GM12864 (cell line): ENCODE data around the gene ASB9.
"Not testable (repeated sequence)": the region's sequence is repeated elsewhere in the genome, so short reads cannot be mapped to it uniquely, and the experiment has no call there.

Experiments
- DNase-seq: peaks from one replicate; pipeline ENCODE4 v3.0.0-alpha.2; 2011; ENCODE audit warnings: low read depth
- H3K4me3 ChIP-seq: 2 replicates; pipeline ENCODE4 v1.5.1; 2011; ENCODE audit warnings: mild to moderate bottlenecking, low read depth, low read length, control low read depth
- TF ChIP-seq, protein P1 (sequence below): IDR thresholded peaks from 2 replicates; pipeline ENCODE4 v1.5.1; 2011; ENCODE audit warnings: low read depth, mild to moderate bottlenecking, moderate library complexity, low read length, control low read depth, inconsistent platforms; ENCODE audit errors: missing control alignments

Gene ASB9

DNA sequence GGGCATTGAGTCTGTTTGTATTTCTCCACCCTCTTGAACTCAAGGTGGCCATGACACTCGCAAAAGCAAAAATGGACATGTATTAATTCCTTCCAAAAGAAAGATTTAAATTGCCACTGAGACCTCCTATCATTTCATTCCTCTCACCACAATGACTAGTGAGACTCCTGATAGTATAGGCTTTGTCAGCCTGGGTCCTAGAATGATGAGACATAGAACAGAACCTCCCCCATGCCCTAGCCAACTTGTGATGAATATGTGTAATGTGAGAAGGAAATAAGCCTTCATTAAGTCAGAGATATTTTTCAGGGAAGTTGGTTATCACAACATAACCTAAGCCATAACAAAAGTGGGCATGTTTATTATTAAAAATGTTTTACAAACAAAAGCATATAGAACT is 62.5 kb downstream of the ASB9 start:
- TF ChIP-seq, protein P1, sequence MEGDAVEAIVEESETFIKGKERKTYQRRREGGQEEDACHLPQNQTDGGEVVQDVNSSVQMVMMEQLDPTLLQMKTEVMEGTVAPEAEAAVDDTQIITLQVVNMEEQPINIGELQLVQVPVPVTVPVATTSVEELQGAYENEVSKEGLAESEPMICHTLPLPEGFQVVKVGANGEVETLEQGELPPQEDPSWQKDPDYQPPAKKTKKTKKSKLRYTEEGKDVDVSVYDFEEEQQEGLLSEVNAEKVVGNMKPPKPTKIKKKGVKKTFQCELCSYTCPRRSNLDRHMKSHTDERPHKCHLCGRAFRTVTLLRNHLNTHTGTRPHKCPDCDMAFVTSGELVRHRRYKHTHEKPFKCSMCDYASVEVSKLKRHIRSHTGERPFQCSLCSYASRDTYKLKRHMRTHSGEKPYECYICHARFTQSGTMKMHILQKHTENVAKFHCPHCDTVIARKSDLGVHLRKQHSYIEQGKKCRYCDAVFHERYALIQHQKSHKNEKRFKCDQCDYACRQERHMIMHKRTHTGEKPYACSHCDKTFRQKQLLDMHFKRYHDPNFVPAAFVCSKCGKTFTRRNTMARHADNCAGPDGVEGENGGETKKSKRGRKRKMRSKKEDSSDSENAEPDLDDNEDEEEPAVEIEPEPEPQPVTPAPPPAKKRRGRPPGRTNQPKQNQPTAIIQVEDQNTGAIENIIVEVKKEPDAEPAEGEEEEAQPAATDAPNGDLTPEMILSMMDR: no peak
- no peak for DNase-seq
- H3K4me3 ChIP-seq: no peak overlapping the region

DNA sequence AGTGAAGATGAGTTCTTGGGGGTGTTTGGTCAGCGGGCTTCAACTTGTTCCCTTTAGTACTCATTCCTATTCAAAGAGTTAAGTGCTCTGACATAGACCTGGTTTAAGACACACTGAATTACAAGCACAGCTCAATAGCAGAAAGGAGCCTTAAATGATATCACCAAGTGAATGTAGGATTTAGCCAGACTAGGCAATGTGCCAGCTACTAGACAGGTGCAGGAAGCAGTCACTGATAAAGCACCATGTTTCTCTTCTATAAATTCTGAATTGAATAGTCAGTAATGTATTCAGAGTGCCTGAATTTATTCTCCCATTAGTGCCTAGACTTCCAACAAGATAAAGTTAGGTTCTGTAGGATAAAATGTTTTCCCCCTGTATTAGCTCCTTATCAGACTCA is 63.6 kb downstream of the ASB9 start:
- TF ChIP-seq, protein P1: no peak
- DNase-seq: no peak
- H3K4me3 ChIP-seq: no peak overlapping the region

DNA sequence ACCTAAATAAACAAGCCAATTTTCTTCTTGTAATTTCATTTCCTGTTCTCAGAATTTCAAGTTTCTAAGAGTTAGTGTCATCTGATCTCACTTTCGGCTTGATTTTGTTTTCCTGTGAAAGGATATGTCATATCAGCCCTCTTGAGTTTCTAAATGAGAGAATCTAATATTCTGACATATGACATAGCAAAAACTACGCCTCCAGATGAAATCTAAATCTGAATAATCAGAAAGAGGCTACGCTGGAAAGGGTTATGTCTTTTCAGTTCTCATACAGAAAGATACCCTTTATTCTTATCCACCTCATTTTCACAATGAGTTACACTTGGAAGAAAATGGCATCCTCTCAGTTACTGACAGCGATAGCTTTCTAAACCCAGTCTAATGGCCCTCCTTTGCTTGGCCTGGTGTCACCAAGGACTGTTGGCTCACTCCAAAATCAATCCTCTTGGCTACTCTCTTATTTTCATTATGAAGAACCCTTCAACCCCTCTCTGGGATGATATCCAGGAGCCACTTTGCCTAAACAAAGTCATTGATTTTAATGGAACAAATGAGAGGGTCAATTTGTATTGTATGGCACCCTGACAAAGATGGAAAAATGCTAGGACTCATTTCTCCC is 65.6 kb downstream of the ASB9 start:
- H3K4me3 ChIP-seq: no peak overlapping the region
- TF ChIP-seq, protein P1: no peak
- peak; percentile 30 for DNase-seq

DNA sequence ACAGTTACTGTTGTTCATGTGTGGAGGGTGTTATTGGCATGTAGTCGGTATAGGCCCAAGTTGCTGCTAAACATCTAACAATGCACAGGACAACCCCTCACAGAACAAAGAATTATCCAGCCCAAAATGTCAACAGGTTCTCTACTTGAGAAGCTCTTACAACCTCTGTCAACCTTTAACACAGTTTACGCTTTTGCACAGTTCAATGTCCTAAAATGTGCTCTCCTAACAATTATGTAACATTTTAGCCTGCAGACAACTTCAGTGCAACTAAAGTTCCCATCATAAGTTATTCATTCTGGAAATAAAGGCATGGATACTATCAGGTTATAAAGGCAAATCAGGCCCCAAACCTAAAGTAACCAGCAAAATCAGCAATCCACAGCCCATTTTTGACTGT is 66.2 kb downstream of the ASB9 start:
- DNase-seq: no peak
- TF ChIP-seq, protein P1: no peak
- H3K4me3 ChIP-seq: no peak overlapping the region

DNA sequence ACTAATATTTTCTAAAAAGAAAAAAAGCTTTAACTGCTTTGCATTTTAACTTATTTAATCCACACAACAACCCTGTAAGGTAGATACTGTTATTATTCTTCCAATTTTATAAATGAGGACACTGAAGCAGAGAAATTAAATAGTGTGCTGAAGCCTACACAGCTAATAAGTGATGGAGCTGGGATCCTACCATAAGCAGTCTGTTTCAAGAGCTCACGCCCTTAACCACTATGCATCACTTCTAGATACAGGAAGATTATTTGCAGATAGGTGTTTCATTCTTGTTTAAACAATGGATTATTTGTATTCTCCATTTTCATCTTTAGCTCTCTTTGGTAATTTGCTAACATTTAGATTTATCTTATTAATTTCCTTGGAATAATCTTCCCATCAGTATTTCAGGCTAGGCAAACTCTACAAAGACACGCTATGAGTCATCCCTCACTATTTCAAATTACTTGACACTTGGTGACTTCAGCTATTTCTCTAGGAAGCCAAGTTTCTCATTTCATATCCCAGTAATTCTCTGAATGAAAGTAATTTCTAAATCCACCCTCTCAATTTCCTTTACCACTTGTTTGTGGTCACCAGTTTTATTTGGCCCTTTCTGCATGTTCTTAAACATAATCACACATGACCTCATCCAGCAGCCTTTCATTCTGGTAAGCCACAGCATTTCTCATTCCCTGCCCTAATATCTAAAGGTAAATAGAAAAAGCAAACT is 67.3 kb downstream of the ASB9 start:
- no peak for DNase-seq
- TF ChIP-seq, protein P1: no peak
- H3K4me3 ChIP-seq: no peak overlapping the region

DNA sequence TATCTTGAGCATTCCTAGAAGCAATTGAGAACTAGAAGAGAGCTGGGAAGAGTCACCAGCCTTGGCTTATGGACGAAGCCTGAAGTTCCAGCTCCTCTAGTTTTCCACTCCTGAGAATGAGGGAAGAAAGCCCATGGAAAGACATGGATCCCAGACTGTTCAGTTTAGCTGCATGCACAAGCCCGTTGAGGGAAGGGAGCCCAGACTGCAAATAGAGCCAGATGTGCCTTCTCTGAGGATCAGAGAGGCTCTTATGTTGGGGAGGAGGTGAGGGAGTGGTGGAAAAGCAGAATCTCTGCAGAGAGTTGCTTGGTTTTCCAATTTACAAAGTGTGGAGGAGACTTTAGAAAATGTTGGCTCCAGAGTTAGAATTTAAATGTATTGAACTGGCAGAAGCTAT is 69.0 kb downstream of the ASB9 start:
- DNase-seq: no peak
- TF ChIP-seq, protein P1: no peak
- no peak overlapping the region for H3K4me3 ChIP-seq

DNA sequence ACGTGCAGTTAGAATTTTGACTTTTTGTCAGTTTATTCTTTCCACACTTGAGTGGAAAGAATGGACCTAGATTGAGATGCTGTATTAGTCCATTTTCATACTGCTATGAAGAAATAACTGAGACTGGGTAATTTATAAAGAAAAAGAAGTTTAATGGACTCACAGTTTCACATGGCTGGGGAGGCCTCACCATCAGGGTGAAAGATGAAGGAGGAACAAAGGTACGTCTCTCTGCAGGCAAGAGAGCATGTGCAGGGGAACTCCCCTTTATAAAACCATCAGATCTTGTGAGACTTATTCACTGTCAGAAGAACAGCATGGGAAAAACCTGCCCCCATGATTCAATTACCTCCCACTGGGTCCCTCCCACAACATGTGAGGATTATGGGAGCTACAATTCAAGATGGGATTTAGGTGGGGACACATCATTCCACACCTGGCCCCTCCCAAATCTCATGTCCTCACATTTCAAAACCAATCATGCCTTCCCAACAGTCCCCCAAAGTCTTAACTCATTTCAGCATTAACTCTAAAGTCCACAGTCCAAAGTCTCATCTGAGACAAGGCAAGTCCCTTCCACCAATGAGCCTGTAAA is 71.2 kb downstream of the ASB9 start:
- H3K4me3 ChIP-seq, DNase-seq: not testable (repeated sequence)
